ENCODE measurements around the gene TSR3. TPM values are rescaled to one million over a fixed set of nuclear protein-coding genes. Genes with fewer than 3 reads are reported as not detected.

The TSR3 gene
- total RNA-seq, 1 experiment from 2014 or later = 58.8 TPM

GRCh38 chr16:1313721-1314369 is 37.8 kb downstream of the TSR3 start:
- H3K14ac ChIP-seq (ENCODE audit: insufficient read depth, low read length) = no peak overlapping the region
- WGBS (ENCODE audit: extremely low coverage, insufficient read length, low lambda C conversion rate) = no CpG with 5 or more reads among the region's 38 CpGs
- peaks cover 5% of the 10 kb centered on the region for H4K20me1 ChIP-seq (ENCODE audit: control insufficient read depth, insufficient read depth, insufficient read length)
- no peak overlapping the region for H4K91ac ChIP-seq (ENCODE audit: insufficient read length, low read depth, low read length)
- H2BK120ac ChIP-seq (ENCODE audit: low read depth, low read length, poor library complexity, severe bottlenecking) = no peak overlapping the region
- no peak for DNase-seq
- H4K5ac ChIP-seq (ENCODE audit: insufficient read length, low read depth, low read length) = no peak overlapping the region
- no peak overlapping the region for H2AK5ac ChIP-seq (ENCODE audit: insufficient read length, low read length)
- H3K79me1 ChIP-seq (ENCODE audit: insufficient read depth, low read depth, low read length, poor library complexity, severe bottlenecking) = peaks cover 9% of the 10 kb centered on the region
- no peak overlapping the region for H3T11ph ChIP-seq (ENCODE audit: low read length)
- H3K56ac ChIP-seq (ENCODE audit: insufficient read length, low read depth, low read length) = no peak overlapping the region
- Mint-ChIP-seq H3K4me3 (no peak overlapping the region), H3K4me1 (peaks cover 13 to 20% of the 10 kb centered on the region in 2 experiments), H3K27ac (no peak overlapping the region), H3K36me3 (ENCODE audit: insufficient read depth in 1 of 3, low read depth in 3 of 3) (peaks cover 50 to 70% (median 65%) of the 10 kb centered on the region in 3 experiments), H3K9me3 (peaks cover 4 to 6% of the 10 kb centered on the region in 2 experiments), H3K27me3 (ENCODE audit: low read depth) (no peaks in the 10 kb centered on the region)
- no peak overlapping the region for H2AFZ ChIP-seq (ENCODE audit: low read length)
- peaks cover 13% of the 10 kb centered on the region for H3K23me2 ChIP-seq (ENCODE audit: insufficient read length, low read depth, low read length, poor library complexity, severe bottlenecking)
- H2BK15ac ChIP-seq (ENCODE audit: low read depth, low read length) = no peak overlapping the region
- no peaks in the 10 kb centered on the region; the same call in 1 of the 2 replicates for H3K4me1 ChIP-seq (ENCODE audit: insufficient read depth, low read length)
- H3K27me3 ChIP-seq (ENCODE audit: insufficient read depth, low read length) = no peaks in the 10 kb centered on the region
- TF ChIP-seq CTCF (conservative IDR thresholded peaks at IDR 0.05) = no peak
- H2BK20ac ChIP-seq (ENCODE audit: low read depth, low read length, poor library complexity, severe bottlenecking) = no peak overlapping the region
- H3K27ac ChIP-seq (ENCODE audit: insufficient read length, low read depth, low read length) = no peak overlapping the region
- H3K79me2 ChIP-seq (ENCODE audit: insufficient read depth, low read length) = peaks cover 48% of the 10 kb centered on the region
- H3K4ac ChIP-seq (ENCODE audit: low read depth, low read length) = no peak overlapping the region
- no peak overlapping the region for H3K23ac ChIP-seq (ENCODE audit: insufficient read length, low read depth, low read length)
- H2BK5ac ChIP-seq (ENCODE audit: insufficient read length, low read length) = no peak overlapping the region
- H3K9ac ChIP-seq (ENCODE audit: extremely low read depth, insufficient read length, low read length) = no peak overlapping the region
- H4K8ac ChIP-seq (replicated peaks; ENCODE audit: insufficient read length, low read depth, low read length) = no peak overlapping the region
- no peak overlapping the region for H2BK12ac ChIP-seq (ENCODE audit: insufficient read length, low read depth, low read length)
- no peak overlapping the region for H3K4me2 ChIP-seq (ENCODE audit: insufficient read depth, insufficient read length, low read length)
- no peak overlapping the region for H3K18ac ChIP-seq (ENCODE audit: insufficient read length, low read depth, low read length)
- no peaks in the 10 kb centered on the region for H3K9me3 ChIP-seq (ENCODE audit: control insufficient read depth, low read depth, low read length)
